ENCODE data around the gene TMEM220.
A peak's percentile ranks its signal among the peaks of the same experiment; 100 is the strongest.
"Not testable (repeated sequence)": the region's sequence is repeated elsewhere in the genome, so short reads cannot be mapped to it uniquely, and the experiment has no call there.

The TMEM220 gene

DNA sequence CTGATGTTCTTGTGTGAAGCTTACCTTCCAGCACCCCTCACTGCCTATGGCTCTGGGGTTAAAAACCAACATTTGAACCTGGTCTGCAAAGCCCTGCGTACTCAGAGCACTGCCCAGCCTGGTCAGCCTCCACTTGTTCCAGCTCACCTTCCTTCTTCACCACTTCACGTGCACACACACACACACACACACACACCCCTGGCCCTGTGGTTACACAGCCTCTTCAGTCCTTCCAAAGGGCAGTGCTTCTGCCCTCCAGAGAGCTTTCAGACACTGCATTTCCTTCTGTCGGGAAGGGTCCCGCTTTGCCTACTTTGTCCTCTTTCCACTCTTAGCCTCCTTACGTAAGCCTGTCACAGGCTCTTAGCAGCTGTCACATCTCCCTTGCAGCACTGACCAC is 9.6 kb upstream of the TMEM220 start:
- Histone ChIP-seq H3K4me3 (ENCODE audit: low read depth in 1 of 2, low read length in 2 of 2) (no peak overlapping the region), H3K36me3 (ENCODE audit: control insufficient read depth in 1 of 2, insufficient read depth in 2 of 2, low read length in 2 of 2) (no peaks in the 10 kb centered on the region), H3K27me3 (ENCODE audit: low read depth, low read length) (no peaks in the 10 kb centered on the region), H3K9me3 (ENCODE audit: control insufficient read depth in 1 of 2, low read length in 2 of 2) (no peaks in the 10 kb centered on the region), H3K27ac (ENCODE audit: low read length) (no peak overlapping the region), H3K4me1 (ENCODE audit: control insufficient read depth in 1 of 2, insufficient read depth in 2 of 2, low read length in 2 of 2) (peaks cover 0 to 8% of the 10 kb centered on the region in 2 donors)

DNA sequence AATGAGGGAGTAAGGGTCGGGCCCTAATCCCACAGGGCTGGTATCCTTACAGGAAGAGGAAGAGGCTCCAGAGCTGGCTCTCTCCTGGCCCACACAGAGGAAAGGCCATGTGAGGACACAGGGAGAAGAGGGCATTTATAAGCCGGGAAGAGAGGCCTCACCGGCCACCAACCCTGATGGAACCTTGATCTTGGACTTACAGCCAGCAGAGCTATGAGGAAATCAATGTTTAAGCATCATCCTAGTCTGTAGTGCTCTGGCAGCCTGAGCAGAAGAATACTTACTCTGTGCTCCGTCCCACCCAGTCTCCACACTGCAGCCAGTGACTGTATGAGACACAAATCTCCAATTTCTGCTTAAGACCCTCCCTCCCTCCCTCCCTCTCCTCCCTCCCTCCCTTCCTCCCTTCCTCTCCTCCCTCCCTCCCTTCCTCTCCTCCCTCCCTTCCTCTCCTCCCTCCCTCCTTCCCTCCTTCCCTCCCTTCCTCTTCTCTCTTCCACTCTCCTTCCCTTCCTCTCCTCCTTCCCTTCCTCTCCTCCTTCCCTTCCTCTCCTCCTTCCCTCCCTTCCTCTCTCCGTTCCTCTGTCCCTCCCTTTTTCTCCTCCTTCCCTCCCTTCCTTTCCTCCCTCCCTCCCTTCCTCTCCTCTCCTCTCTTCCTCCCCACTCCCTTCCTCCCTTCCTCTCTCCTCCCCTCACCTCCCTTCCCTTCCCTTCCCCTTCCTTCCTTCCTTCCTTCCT is 8.9 kb upstream of the TMEM220 start:
- H3K27ac ChIP-seq (ENCODE audit: low read length) = peak overlapping the region; percentile 73
- no peaks in the 10 kb centered on the region for H3K36me3 ChIP-seq (ENCODE audit: control insufficient read depth in 1 of 2, insufficient read depth in 2 of 2, low read length in 2 of 2)
- no peaks in the 10 kb centered on the region for H3K27me3 ChIP-seq (ENCODE audit: low read depth, low read length)
- no peak overlapping the region for H3K4me3 ChIP-seq (ENCODE audit: low read depth in 1 of 2, low read length in 2 of 2)
- H3K4me1 ChIP-seq (ENCODE audit: control insufficient read depth in 1 of 2, insufficient read depth in 2 of 2, low read length in 2 of 2) = peaks cover 0 to 8% of the 10 kb centered on the region in 2 donors
- no peaks in the 10 kb centered on the region for H3K9me3 ChIP-seq (ENCODE audit: control insufficient read depth in 1 of 2, low read length in 2 of 2)

DNA sequence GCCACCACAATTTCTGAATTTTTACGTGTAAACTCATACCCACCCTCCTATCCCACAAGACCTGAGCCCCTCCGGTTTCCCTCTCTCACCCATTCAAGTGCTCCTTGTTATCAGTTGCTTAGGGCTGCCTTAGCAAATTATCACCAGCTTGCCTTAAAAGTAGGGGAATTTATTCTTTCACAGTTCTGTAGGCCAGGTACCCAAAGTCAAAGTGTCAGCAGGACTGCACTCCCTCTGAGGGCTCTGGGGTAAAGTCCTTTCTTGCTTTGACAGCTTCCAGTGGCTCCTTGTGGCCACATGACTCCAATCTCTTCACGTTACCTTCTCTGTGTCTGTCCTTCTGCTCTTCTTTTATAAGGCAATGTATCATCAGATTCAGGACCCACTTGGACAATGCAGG is 7.9 kb upstream of the TMEM220 start:
- peak overlapping the region; percentile 73 for H3K27ac ChIP-seq (ENCODE audit: low read length)
- H3K4me3 ChIP-seq (ENCODE audit: low read depth in 1 of 2, low read length in 2 of 2) = no peak overlapping the region
- H3K4me1 ChIP-seq (ENCODE audit: control insufficient read depth in 1 of 2, insufficient read depth in 2 of 2, low read length in 2 of 2) = peaks cover 0 to 8% of the 10 kb centered on the region in 2 donors
- no peaks in the 10 kb centered on the region for H3K9me3 ChIP-seq (ENCODE audit: control insufficient read depth in 1 of 2, low read length in 2 of 2)
- H3K36me3 ChIP-seq (ENCODE audit: control insufficient read depth in 1 of 2, insufficient read depth in 2 of 2, low read length in 2 of 2) = no peaks in the 10 kb centered on the region
- no peaks in the 10 kb centered on the region for H3K27me3 ChIP-seq (ENCODE audit: low read depth, low read length)

DNA sequence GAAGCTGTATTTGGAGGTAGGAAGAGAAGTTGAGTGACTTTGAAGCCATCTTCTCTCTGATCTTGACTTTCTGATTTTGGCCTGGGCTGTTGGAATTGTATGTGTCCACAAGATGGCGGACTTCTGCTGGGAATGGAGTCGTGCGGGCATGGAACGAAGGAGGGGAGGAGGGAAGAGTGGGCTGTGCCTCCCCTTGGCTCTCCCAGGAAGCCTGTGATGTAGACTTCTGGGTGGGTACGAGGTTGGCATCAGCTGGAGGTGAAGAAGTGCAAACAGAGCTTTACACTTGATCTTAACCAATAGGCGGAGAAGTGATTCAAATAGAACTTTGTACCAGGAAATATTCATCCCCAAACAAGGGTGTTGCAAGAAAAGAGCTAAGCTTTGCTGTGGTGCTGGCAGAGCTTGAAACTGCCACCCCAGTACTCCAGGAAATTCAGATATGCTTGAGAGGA is 7.4 kb upstream of the TMEM220 start:
- Histone ChIP-seq H3K9me3 (ENCODE audit: control insufficient read depth in 1 of 2, low read length in 2 of 2) (no peaks in the 10 kb centered on the region), H3K27ac (ENCODE audit: low read length) (peak overlapping the region; percentile 73), H3K4me1 (ENCODE audit: control insufficient read depth in 1 of 2, insufficient read depth in 2 of 2, low read length in 2 of 2) (peaks cover 0 to 8% of the 10 kb centered on the region in 2 donors), H3K27me3 (ENCODE audit: low read depth, low read length) (no peaks in the 10 kb centered on the region), H3K36me3 (ENCODE audit: control insufficient read depth in 1 of 2, insufficient read depth in 2 of 2, low read length in 2 of 2) (no peaks in the 10 kb centered on the region), H3K4me3 (ENCODE audit: low read depth in 1 of 2, low read length in 2 of 2) (no peak overlapping the region)

DNA sequence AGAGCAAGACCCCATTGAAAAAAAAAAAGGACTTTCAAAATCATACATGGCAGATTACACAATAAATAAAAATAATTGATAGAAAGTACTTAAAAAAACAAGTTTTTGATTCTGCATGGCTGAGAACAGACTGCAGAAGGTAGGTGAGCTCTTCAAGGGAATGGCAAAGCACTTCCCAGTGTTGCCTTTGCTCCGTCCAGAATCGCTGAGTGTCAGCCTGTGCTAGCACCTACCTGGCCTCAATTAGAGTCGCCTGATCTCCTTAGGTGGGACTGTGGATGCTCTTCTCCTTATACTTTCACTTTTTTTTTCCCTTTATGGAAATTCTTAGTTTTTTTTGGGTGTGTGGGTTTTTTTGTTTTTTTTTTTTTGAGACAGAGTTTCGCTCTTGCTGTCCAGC is 6.0 kb upstream of the TMEM220 start:
- Histone ChIP-seq H3K9me3 (ENCODE audit: control insufficient read depth in 1 of 2, low read length in 2 of 2) (no peaks in the 10 kb centered on the region), H3K27ac (ENCODE audit: low read length) (no peak overlapping the region), H3K4me1 (ENCODE audit: control insufficient read depth in 1 of 2, insufficient read depth in 2 of 2, low read length in 2 of 2) (peaks cover 0 to 8% of the 10 kb centered on the region in 2 donors), H3K27me3 (ENCODE audit: low read depth, low read length) (no peaks in the 10 kb centered on the region), H3K4me3 (ENCODE audit: low read depth in 1 of 2, low read length in 2 of 2) (no peak overlapping the region), H3K36me3 (ENCODE audit: control insufficient read depth in 1 of 2, insufficient read depth in 2 of 2, low read length in 2 of 2) (no peaks in the 10 kb centered on the region)

DNA sequence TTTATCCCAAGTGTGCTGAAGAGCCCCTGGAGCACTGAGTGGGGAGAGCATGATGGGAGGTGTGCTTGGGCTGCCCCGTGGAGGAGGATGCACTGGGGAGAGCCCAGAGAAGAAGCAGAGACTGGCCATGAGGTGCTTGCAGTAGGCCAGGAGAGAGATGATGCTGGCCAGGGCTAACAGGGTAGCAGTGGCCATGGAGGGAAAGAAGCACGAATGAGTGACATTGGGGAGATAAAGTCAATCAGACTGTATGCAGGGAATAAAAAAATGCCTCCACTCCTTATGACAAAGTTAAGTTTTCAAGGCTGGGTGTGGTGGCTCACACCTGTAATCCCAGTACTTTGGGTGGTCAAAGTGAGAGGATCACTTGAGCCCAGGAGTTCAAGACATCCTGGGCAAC is 5.4 kb upstream of the TMEM220 start:
- H3K27ac ChIP-seq (ENCODE audit: low read length) = no peak overlapping the region
- H3K36me3 ChIP-seq (ENCODE audit: control insufficient read depth in 1 of 2, insufficient read depth in 2 of 2, low read length in 2 of 2) = no peaks in the 10 kb centered on the region
- H3K9me3 ChIP-seq (ENCODE audit: control insufficient read depth in 1 of 2, low read length in 2 of 2) = no peaks in the 10 kb centered on the region
- H3K4me1 ChIP-seq (ENCODE audit: control insufficient read depth in 1 of 2, insufficient read depth in 2 of 2, low read length in 2 of 2) = peaks cover 0 to 8% of the 10 kb centered on the region in 2 donors
- no peaks in the 10 kb centered on the region for H3K27me3 ChIP-seq (ENCODE audit: low read depth, low read length)
- H3K4me3 ChIP-seq (ENCODE audit: low read depth in 1 of 2, low read length in 2 of 2) = no peak overlapping the region

DNA sequence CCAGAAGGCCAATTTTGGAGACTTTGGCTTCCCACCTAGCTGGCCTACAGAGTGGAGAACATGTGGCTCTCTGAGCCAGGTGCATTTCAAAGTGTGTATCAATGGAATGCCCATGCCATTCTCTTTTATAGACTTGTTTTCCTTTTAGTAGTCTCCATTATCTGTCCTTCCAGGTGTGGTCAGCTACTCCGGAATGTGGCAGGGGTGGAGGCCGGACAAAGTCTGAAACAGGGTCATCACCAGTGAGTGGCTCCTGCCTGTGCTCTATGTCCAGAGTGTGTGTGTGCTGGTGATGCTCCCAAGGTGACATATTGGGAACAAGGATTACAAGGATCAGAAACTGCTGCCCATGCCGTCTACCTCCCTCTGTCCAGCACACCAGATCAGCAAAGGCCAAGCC is 3.8 kb upstream of the TMEM220 start:
- Histone ChIP-seq H3K4me3 (ENCODE audit: low read depth in 1 of 2, low read length in 2 of 2) (no peak overlapping the region), H3K27ac (ENCODE audit: low read length) (no peak overlapping the region), H3K27me3 (ENCODE audit: low read depth, low read length) (no peaks in the 10 kb centered on the region), H3K36me3 (ENCODE audit: control insufficient read depth in 1 of 2, insufficient read depth in 2 of 2, low read length in 2 of 2) (no peaks in the 10 kb centered on the region), H3K4me1 (ENCODE audit: control insufficient read depth in 1 of 2, insufficient read depth in 2 of 2, low read length in 2 of 2) (peaks cover 0 to 8% of the 10 kb centered on the region in 2 donors), H3K9me3 (ENCODE audit: control insufficient read depth in 1 of 2, low read length in 2 of 2) (no peaks in the 10 kb centered on the region)

DNA sequence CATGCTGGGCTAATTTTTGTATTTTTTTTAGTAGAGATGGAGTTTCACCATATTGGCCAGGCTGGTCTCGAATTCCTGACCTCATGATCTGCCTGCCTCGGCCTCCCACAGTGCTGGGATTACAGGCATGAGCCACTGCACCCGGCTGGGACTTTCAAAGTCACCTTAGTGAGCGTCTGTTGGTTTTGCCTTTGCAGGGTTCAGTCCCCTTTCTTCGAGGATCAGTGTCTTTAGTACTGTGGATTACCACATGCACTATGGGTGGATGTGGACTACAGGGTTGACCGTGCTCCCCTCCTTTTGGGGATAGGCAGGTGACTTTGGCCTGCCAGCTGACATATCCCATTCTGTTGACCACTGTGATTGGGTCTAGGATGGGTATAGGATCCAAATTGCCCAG is 2.3 kb upstream of the TMEM220 start:
- H3K27ac ChIP-seq (ENCODE audit: low read length); H3K36me3 ChIP-seq (ENCODE audit: control insufficient read depth in 1 of 2, insufficient read depth in 2 of 2, low read length in 2 of 2): not testable (repeated sequence)

DNA sequence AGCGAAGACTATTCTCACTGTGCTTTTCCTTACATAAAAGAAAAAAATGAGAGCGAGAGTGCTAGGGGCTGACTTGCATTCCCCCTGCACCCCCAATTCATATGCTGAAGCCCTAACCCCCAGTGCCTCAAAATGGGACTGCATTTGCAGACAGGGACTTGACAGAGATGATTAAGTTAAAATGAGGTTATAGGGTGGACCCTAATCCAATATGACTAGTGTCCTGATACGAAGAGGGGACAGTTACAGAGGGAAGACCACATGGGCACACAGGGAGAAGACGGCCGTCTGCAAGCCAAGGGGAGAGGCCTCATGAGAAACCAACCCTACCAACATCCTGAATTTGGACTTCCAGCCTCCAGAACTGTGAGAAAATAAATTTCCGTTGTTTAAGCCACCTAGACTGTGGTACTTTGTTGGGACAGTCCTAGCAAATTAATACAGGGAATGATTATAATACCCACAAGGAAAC is 1.6 kb upstream of the TMEM220 start:
- H3K27me3 ChIP-seq (ENCODE audit: low read depth, low read length) = no peaks in the 10 kb centered on the region
- H3K36me3 ChIP-seq (ENCODE audit: control insufficient read depth in 1 of 2, insufficient read depth in 2 of 2, low read length in 2 of 2) = peaks cover 0 to 4% of the 10 kb centered on the region in 2 donors
- H3K9me3 ChIP-seq (ENCODE audit: control insufficient read depth in 1 of 2, low read length in 2 of 2) = no peaks in the 10 kb centered on the region
- H3K27ac ChIP-seq (ENCODE audit: low read length) = no peak overlapping the region
- no peaks in the 10 kb centered on the region for H3K4me1 ChIP-seq (ENCODE audit: control insufficient read depth in 1 of 2, insufficient read depth in 2 of 2, low read length in 2 of 2)
- H3K4me3 ChIP-seq (ENCODE audit: low read depth in 1 of 2, low read length in 2 of 2) = no peak overlapping the region

More for the DNA sequence above, 2.3 kb upstream of the TMEM220 start:
- H3K9me3 ChIP-seq (ENCODE audit: control insufficient read depth in 1 of 2, low read length in 2 of 2); H3K4me1 ChIP-seq (ENCODE audit: control insufficient read depth in 1 of 2, insufficient read depth in 2 of 2, low read length in 2 of 2); H3K27me3 ChIP-seq (ENCODE audit: low read depth, low read length); H3K4me3 ChIP-seq (ENCODE audit: low read depth in 1 of 2, low read length in 2 of 2): not testable (repeated sequence)

DNA sequence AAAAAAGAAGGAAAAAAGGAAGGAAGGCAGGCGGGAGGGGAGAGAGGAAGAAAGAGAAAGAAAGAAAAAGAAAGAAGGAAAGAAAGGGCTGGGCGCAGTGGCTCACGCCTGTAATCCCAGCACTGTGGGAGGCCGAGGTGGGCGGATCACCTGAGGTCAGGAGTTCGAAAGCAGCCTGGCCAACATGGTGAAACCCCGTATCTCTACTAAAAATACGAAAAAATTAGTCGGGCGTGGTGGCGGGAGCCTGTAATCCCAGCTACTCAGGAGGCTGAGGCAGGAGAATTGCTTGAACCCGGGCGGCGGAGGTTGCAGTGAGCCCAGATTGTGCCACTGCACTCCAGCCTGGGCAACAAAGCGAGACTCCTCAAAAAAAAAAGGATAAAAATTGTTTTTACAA is 424 bp upstream of the TMEM220 start:
- peak overlapping the region; percentile 75 for H3K27ac ChIP-seq (ENCODE audit: low read length)
- H3K9me3 ChIP-seq (ENCODE audit: control insufficient read depth in 1 of 2, low read length in 2 of 2); H3K27me3 ChIP-seq (ENCODE audit: low read depth, low read length); H3K4me1 ChIP-seq (ENCODE audit: control insufficient read depth in 1 of 2, insufficient read depth in 2 of 2, low read length in 2 of 2): not testable (repeated sequence)
- H3K4me3 ChIP-seq (ENCODE audit: low read depth in 1 of 2, low read length in 2 of 2) = peak overlapping the region; percentile 67 to 75
- H3K36me3 ChIP-seq (ENCODE audit: control insufficient read depth in 1 of 2, insufficient read depth in 2 of 2, low read length in 2 of 2) = peaks cover 0 to 15% of the 10 kb centered on the region in 2 donors

DNA sequence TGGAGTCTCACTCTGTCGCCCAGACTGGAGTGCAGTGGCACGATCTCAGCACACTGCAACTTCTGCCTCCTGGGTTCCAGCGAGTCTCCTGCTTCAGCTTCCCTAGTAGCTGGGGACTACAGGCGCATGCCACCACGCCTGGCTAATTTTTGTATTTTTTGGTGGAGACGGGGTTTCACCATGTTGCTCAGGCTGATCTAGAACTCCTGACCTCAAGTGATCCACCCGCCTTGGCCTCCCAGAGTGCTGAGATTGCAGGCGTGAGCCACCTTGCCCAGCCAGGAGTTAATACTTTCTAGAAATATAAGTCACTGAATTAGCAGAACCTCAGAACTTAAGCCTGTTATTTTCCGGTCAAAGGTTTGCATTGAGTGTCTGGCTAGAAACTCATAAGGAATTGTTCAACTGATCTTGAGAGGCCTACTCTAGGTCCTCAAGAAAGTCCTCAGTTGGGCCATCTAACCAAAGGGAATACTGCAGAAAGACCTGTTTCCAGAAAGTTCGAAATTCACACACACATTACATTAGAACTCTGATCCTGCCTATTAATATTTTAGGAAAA is 1.4 kb downstream of the TMEM220 start:
- peaks cover 0 to 27% of the 10 kb centered on the region in 2 donors for H3K36me3 ChIP-seq (ENCODE audit: control insufficient read depth in 1 of 2, insufficient read depth in 2 of 2, low read length in 2 of 2)
- no peaks in the 10 kb centered on the region for H3K27me3 ChIP-seq (ENCODE audit: low read depth, low read length)
- H3K4me1 ChIP-seq (ENCODE audit: control insufficient read depth in 1 of 2, insufficient read depth in 2 of 2, low read length in 2 of 2) = no peaks in the 10 kb centered on the region
- no peaks in the 10 kb centered on the region for H3K9me3 ChIP-seq (ENCODE audit: control insufficient read depth in 1 of 2, low read length in 2 of 2)
- H3K27ac ChIP-seq (ENCODE audit: low read length) = no peak overlapping the region
- peak overlapping the region in 1 of 2 donors; percentile 75 for H3K4me3 ChIP-seq (ENCODE audit: low read depth in 1 of 2, low read length in 2 of 2)
